HepG2 (cell line): ENCODE data around the gene HDAC5. TPM values are rescaled to one million over a fixed set of nuclear protein-coding genes. Genes with fewer than 3 reads are reported as not detected.
A peak's percentile ranks its signal among the peaks of the same experiment; 100 is the strongest.

Experiments used
- ARNT2 ChIP-seq: sonication (generic); formaldehyde crosslinking; IDR thresholded peaks from 2 replicates; pipeline ENCODE4 v1.8.0; 2022; ENCODE audit warnings: mild to moderate bottlenecking, low read depth, missing genetic modification reagents, moderate library complexity
- CAMTA2 ChIP-seq: sonication (generic); formaldehyde crosslinking; IDR thresholded peaks from 2 replicates; pipeline ENCODE4 v1.4.0; 2020; ENCODE audit warnings: mild to moderate bottlenecking, missing genetic modification reagents, borderline replicate concordance
- DMTF1 ChIP-seq: sonication (generic); formaldehyde crosslinking; IDR thresholded peaks from 2 replicates; pipeline ENCODE4 v1.4.0; 2020; ENCODE audit warnings: mild to moderate bottlenecking, missing genetic modification reagents
- DNMT1 ChIP-seq: sonication (generic); formaldehyde crosslinking; IDR thresholded peaks from 2 replicates; pipeline ENCODE4 v1.5.1; 2020; ENCODE audit warnings: mild to moderate bottlenecking, missing genetic modification reagents
- HNRNPK ChIP-seq: fragments of 200-400 bp; formaldehyde crosslinking; IDR thresholded peaks from 2 replicates; pipeline ENCODE4 v1.6.1; 2018; ENCODE audit warnings: low read length, low read depth, moderate library complexity, mild to moderate bottlenecking; ENCODE audit not compliant: poor library complexity, severe bottlenecking
- LCORL ChIP-seq, 2 experiments: fragments of 450-650 bp in 1 of 2; sonication (generic) in 1 of 2; formaldehyde crosslinking in 1 of 2; IDR thresholded peaks; 2 replicates each; pipeline versions ENCODE4 v1.5.0 to v1.6.1; 2017 to 2020; ENCODE audit warnings: antibody characterized with exemption in 1 of 2, missing genetic modification reagents in 1 of 2
- MAFK ChIP-seq, 2 experiments: IDR thresholded peaks in 1 of 2; conservative IDR thresholded peaks in 1 of 2; 2 replicates each; pipeline ENCODE4 v1.6.1; 2011; ENCODE audit warnings: improper control_type of control experiment in 2 of 2, low read length in 2 of 2
- MEIS2 ChIP-seq: sonication (generic); formaldehyde crosslinking; IDR thresholded peaks from 2 replicates; pipeline ENCODE4 v1.9.0; 2021; ENCODE audit warnings: mild to moderate bottlenecking, missing genetic modification reagents
- RCOR2 ChIP-seq: IDR thresholded peaks from 2 replicates; pipeline ENCODE4 v1.6.1; 2016; ENCODE audit warnings: missing biosample characterization, missing genetic modification reagents
- SP140L ChIP-seq: sonication (generic); formaldehyde crosslinking; IDR thresholded peaks from 2 replicates; pipeline ENCODE4 v1.4.0; 2020; ENCODE audit warnings: missing genetic modification reagents, borderline replicate concordance
- SRSF9 ChIP-seq: fragments of 200-400 bp; formaldehyde crosslinking; IDR thresholded peaks from 2 replicates; pipeline ENCODE4 v1.6.1; 2018; ENCODE audit warnings: borderline replicate concordance, mild to moderate bottlenecking, low read depth, low read length; ENCODE audit not compliant: insufficient read depth, poor library complexity, severe bottlenecking
- THAP9 ChIP-seq: sonication (generic); formaldehyde crosslinking; IDR thresholded peaks from 2 replicates; pipeline ENCODE4; 2020; ENCODE audit warnings: missing genetic modification reagents, mild to moderate bottlenecking, borderline replicate concordance
- ZFP36 ChIP-seq: fragments of 150-350 bp; IDR thresholded peaks from 2 replicates; pipeline ENCODE4 v1.6.1; 2018; ENCODE audit warnings: borderline replicate concordance, low read length, low read depth; ENCODE audit not compliant: partially characterized antibody
- ZNF280B ChIP-seq: sonication (generic); formaldehyde crosslinking; IDR thresholded peaks from 2 replicates; pipeline ENCODE4 v1.5.0; 2020; ENCODE audit warnings: missing genetic modification reagents, mild to moderate bottlenecking, borderline replicate concordance
- ZNF34 ChIP-seq: sonication (generic); formaldehyde crosslinking; IDR thresholded peaks from 2 replicates; pipeline ENCODE4 v1.4.0; 2020; ENCODE audit warnings: mild to moderate bottlenecking, missing genetic modification reagents, borderline replicate concordance
- ZNF530 ChIP-seq: sonication (generic); formaldehyde crosslinking; IDR thresholded peaks from 2 replicates; pipeline ENCODE4 v1.5.0; 2020; ENCODE audit warnings: low read depth, mild to moderate bottlenecking, missing genetic modification reagents
- ZNF557 ChIP-seq: sonication (generic); formaldehyde crosslinking; IDR thresholded peaks from 2 replicates; pipeline ENCODE4 v1.4.0; 2020; ENCODE audit warnings: missing genetic modification reagents
- ZNF777 ChIP-seq: sonication (generic); formaldehyde crosslinking; IDR thresholded peaks from 2 replicates; pipeline ENCODE4 v1.4.0; 2020; ENCODE audit warnings: missing genetic modification reagents
- ZNF800 ChIP-seq: sonication (generic); formaldehyde crosslinking; IDR thresholded peaks from 2 replicates; pipeline ENCODE4 v1.4.0; 2020; ENCODE audit warnings: missing genetic modification reagents
- polyA plus RNA-seq, 8 experiments: library from polyadenylated mRNA; depleted of rRNA in 3 of 8; stranded (reverse) in 7 of 8; unstranded in 1 of 8; fragments of >200 nt; fragmentation: Illumina TruSeq in 4 of 8; extraction: Trizol in 4 of 8; gene quantifications; 2 replicates each; pipeline versions ENCODE4 v1.2.1 to v1.2.3, GENCODE V29; 2011 to 2016; ENCODE audit warnings: low read depth in 4 of 8, missing spikeins in 1 of 8, mixed read lengths in 1 of 8; ENCODE audit not compliant: insufficient read depth in 1 of 8
- total RNA-seq, 5 experiments: library from RNA; depleted of rRNA; stranded (reverse); fragments of >200 nt; fragmentation: Illumina TruSeq; extraction: Trizol; gene quantifications; 2 replicates each; pipeline ENCODE4 v1.2.3, GENCODE V29; 2016; ENCODE audit warnings: low read depth in 1 of 5

The HDAC5 gene
- total and polyA plus RNA-seq, 2 of the 13 experiments (the other 11 are each of a cell fraction or from before 2014, with no cell fraction given) = 46.4 to 85.4 TPM

- TF ChIP-seq LCORL (IDR thresholded peaks at IDR 0.05) = no peak
- TF ChIP-seq LCORL (CRISPR knock-in tag; IDR thresholded peaks at IDR 0.05) = 0 out of 2 replicates have a peak, but pooled peaks have one; percentile 27
- TF ChIP-seq ZFP36 = no peak
- no peak for TF ChIP-seq ZNF530
- TF ChIP-seq DNMT1 (CRISPR knock-in tag) = no peak
- no peak for TF ChIP-seq DMTF1 (CRISPR knock-in tag)
- TF ChIP-seq ZNF557 (CRISPR knock-in tag) = no peak
- TF ChIP-seq HNRNPK = no peak
- no peak for TF ChIP-seq ARNT2 (CRISPR knock-in tag)
- TF ChIP-seq RCOR2 (CRISPR knock-in tag) = no peak
- no peak for TF ChIP-seq ZNF34
- TF ChIP-seq ZNF280B (CRISPR knock-in tag) = no peak
- TF ChIP-seq ZNF800 = 0 out of 2 replicates have a peak, but pooled peaks have one; percentile 30
- TF ChIP-seq CAMTA2 = no peak
- no peak for TF ChIP-seq SP140L (CRISPR knock-in tag)
- TF ChIP-seq SRSF9 = no peak
- no peak for TF ChIP-seq THAP9
- TF ChIP-seq MEIS2 (CRISPR knock-in tag) = no peak
- TF ChIP-seq ZNF777 (CRISPR knock-in tag) = no peak
- TF ChIP-seq MAFK (conservative IDR thresholded peaks at IDR 0.05 in 1 of 2, IDR thresholded peaks at IDR 0.05 in 1 of 2; ENCODE audit: low read length in 2 of 2) = no peak
Observed at GRCh38 chr17:44076716-44077594, 46.5 kb downstream of the HDAC5 start (continued).
